Kidney (tissue), 14 donors: Measurements from ENCODE around the gene RNF38. TPM values are rescaled to one million over a fixed set of nuclear protein-coding genes. Genes with fewer than 3 reads are reported as not detected.
A peak's percentile ranks its signal among the peaks of the same experiment; 100 is the strongest.

Experiments
- DNase-seq, 5 donors: peaks; one replicate each; pipeline ENCODE4 v3.0.0-alpha.2; 2013 to 2020
- FAIRE-seq: peaks from 2 replicates; lab custom pipeline; 2012; peaks lifted over from hg19 to GRCh38; lab: Jason Lieb, UNC
- H3K27ac ChIP-seq, 2 donors: one replicate each; pipeline ENCODE4 v1.7.0; 2013; ENCODE audit warnings: low read depth in 2 of 2, low read length in 2 of 2, inconsistent platforms in 1 of 2
- H3K27me3 ChIP-seq: one replicate; pipeline ENCODE4 v1.7.1; 2013; ENCODE audit warnings: low read length, inconsistent platforms; ENCODE audit not compliant: control insufficient read depth, insufficient read depth
- H3K36me3 ChIP-seq, 3 donors: one replicate each; pipeline versions ENCODE4 v1.7.0 to v1.7.1; 2013; ENCODE audit warnings: low read length in 3 of 3, control low read depth in 1 of 3, inconsistent platforms in 1 of 3; ENCODE audit not compliant: insufficient read depth in 3 of 3, control insufficient read depth in 2 of 3
- H3K4me1 ChIP-seq, 3 donors: one replicate each; pipeline versions ENCODE4 v1.7.0 to v1.7.1; 2013; ENCODE audit warnings: low read length in 3 of 3, inconsistent platforms in 1 of 3, low read depth in 1 of 3; ENCODE audit not compliant: control insufficient read depth in 2 of 3, insufficient read depth in 2 of 3
- H3K4me3 ChIP-seq, 3 donors: one replicate each; pipeline versions ENCODE4 v1.7.0 to v1.8.1; 2013; ENCODE audit warnings: low read length in 3 of 3, control low read depth in 1 of 3, inconsistent platforms in 1 of 3
- H3K9ac ChIP-seq, 3 donors: one replicate each; pipeline versions ENCODE4 v1.7.0 to v1.7.1; 2013; ENCODE audit warnings: low read length in 3 of 3, control low read depth in 1 of 3, inconsistent platforms in 1 of 3
- H3K9me3 ChIP-seq, 3 donors: one replicate each; pipeline versions ENCODE4 v1.7.0 to v1.7.1; 2013; ENCODE audit warnings: low read length in 3 of 3, control low read depth in 1 of 3, inconsistent platforms in 1 of 3; ENCODE audit not compliant: control insufficient read depth in 2 of 3, insufficient read depth in 1 of 3
- intact Hi-C: fragments of 100-400 bp; cut with DNase I; formaldehyde crosslinking; loops from one replicate; pipeline ENCODE4 v1.11.1; 2022
- polyA plus RNA-seq: library from polyadenylated mRNA; stranded (reverse); fragments of 350-450 nt; fragmentation: Illumina TruSeq; extraction: RNeasy Lipid Tissue Mini Kit (QIAGEN cat#74804); gene quantifications from one replicate; pipeline ENCODE4 v1.2.3, GENCODE V29; 2014; ENCODE audit warnings: low read depth, low replicate concordance; ENCODE audit not compliant: insufficient read depth
- total RNA-seq: library from RNA; stranded (reverse); fragmentation: NEBNext Ultra II Directional; extraction: Animal tissue kit (Norgen Biotek cat#: 25700); gene quantifications from one replicate; pipeline ENCODE4 v1.2.1, GENCODE V29; 2021
- TF ChIP-seq, protein P1 (sequence below): IDR thresholded peaks from 3 replicates; pipeline ENCODE4 v1.5.1; 2012; ENCODE audit warnings: mild to moderate bottlenecking, moderate library complexity, borderline replicate concordance; ENCODE audit not compliant: insufficient read depth; ENCODE audit errors: extremely low read depth
- donor health status: control.
- donor health status: control.
- donor health status: control.
- donor health status: control.
- donor health status: control.
- donor health status: DM: yes; HTN: yes; CAD: no.
- donor health status: Normal renal cell carcinoma (clear cell type).

The RNF38 gene
- total and polyA plus RNA-seq, 2 donors from 2014 or later: 10.7 to 48.3 TPM

GRCh38 chr9:36402536-36402935 lies 2.5 kb upstream of the RNF38 start:
- H3K4me1 ChIP-seq: peaks cover 0 to 23% (median 10%) of the 10 kb centered on the region in 3 donors
- no peak overlapping the region for H3K4me3 ChIP-seq
- H3K27ac ChIP-seq: no peak overlapping the region
- TF ChIP-seq, protein P1, sequence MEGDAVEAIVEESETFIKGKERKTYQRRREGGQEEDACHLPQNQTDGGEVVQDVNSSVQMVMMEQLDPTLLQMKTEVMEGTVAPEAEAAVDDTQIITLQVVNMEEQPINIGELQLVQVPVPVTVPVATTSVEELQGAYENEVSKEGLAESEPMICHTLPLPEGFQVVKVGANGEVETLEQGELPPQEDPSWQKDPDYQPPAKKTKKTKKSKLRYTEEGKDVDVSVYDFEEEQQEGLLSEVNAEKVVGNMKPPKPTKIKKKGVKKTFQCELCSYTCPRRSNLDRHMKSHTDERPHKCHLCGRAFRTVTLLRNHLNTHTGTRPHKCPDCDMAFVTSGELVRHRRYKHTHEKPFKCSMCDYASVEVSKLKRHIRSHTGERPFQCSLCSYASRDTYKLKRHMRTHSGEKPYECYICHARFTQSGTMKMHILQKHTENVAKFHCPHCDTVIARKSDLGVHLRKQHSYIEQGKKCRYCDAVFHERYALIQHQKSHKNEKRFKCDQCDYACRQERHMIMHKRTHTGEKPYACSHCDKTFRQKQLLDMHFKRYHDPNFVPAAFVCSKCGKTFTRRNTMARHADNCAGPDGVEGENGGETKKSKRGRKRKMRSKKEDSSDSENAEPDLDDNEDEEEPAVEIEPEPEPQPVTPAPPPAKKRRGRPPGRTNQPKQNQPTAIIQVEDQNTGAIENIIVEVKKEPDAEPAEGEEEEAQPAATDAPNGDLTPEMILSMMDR: no peak
- FAIRE-seq (no peak), DNase-seq (peak in 1 of 5 donors; percentile 32)
- H3K9ac ChIP-seq: no peak overlapping the region
- intact Hi-C loops: no loop called here
- no peaks in the 10 kb centered on the region for H3K9me3 ChIP-seq
- no peaks in the 10 kb centered on the region for H3K27me3 ChIP-seq
- no peaks in the 10 kb centered on the region for H3K36me3 ChIP-seq

DNA sequence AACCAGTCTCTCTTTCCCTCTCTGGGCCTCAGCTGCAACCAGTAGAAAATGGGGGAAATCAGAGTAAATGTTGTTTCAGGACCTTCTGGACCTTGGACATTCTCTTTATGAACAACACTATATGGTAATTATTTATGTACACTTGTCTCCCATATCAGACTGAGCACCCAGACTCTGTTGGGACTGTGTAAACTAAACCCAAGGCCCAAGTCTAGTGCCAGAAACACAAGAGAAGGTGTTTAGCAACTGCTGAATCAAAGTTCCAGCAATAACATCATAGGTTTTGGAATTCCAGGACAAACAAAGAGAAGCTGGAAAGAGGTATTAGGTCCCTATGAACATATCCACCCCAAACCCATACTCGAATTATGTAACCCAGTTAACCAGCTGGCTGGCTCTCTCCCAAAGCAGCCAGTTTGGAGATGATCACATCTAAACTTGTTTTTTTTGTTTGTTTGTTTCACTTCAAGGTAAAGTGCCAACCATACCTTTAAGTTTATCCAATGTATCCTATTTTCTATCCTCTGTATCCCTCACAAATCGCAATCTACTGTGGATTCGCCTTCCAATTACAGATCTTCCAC lies 1.9 kb upstream of the RNF38 start:
- H3K9ac ChIP-seq: no peak overlapping the region
- H3K27me3 ChIP-seq: no peaks in the 10 kb centered on the region
- TF ChIP-seq, protein P1: no peak
- H3K4me3 ChIP-seq: no peak overlapping the region
- peaks cover 0 to 18% (median 5%) of the 10 kb centered on the region in 3 donors for H3K4me1 ChIP-seq
- no peaks in the 10 kb centered on the region for H3K36me3 ChIP-seq
- FAIRE-seq: no peak
- no peak for DNase-seq
- no peaks in the 10 kb centered on the region for H3K9me3 ChIP-seq
- no peak overlapping the region for H3K27ac ChIP-seq
- intact Hi-C loops: no loop called here

DNA sequence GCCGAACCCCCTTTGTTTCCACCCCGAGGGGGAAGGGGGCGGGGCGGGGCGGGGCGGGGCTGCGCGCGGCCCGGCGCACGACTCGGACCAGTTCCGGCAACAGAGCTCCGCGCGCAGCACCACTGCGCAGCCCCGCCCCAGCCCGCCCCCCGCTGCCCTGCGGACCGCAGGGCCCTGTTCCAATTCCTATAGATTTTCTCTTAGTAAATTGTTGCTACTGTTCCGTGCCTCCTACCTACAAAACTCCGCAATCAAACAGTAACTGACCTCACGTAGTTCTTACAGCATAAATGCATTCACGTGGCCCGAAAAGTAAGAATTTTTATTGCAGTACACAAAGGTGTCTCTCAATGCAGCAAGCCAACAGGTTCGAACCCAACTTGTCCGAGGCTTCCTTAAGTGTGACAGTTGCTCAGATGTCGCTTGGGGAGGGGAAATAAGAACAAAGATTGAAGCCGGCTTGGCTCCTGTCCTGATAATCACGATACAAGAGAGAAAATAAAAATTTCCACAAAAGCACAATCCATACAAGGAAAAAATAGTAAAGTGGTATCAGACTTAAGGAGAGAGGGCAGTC lies 1.2 kb upstream of the RNF38 start:
- H3K27me3 ChIP-seq: no peaks in the 10 kb centered on the region
- H3K9ac ChIP-seq: peak overlapping the region; percentile 17 to 77 (median 69)
- H3K27ac ChIP-seq: peak overlapping the region; percentile 87 to 93
- intact Hi-C loops: no loop called here
- TF ChIP-seq, protein P1: no peak
- H3K4me3 ChIP-seq: peak overlapping the region; percentile 73 to 77 (median 76)
- peaks cover 0 to 16% (median 5%) of the 10 kb centered on the region in 3 donors for H3K4me1 ChIP-seq
- no peaks in the 10 kb centered on the region for H3K36me3 ChIP-seq
- FAIRE-seq (no peak), DNase-seq (peak in 1 of 5 donors; percentile 90)
- H3K9me3 ChIP-seq: no peaks in the 10 kb centered on the region
